ENCODE data around the gene PLAU. TPM values are rescaled to one million over a fixed set of nuclear protein-coding genes. Genes with fewer than 3 reads are reported as not detected.

PLAU gene
- total and polyA plus RNA-seq, 2 donors: 3.8 to 20.3 TPM

- peak in 7 of 9 donors; percentile 44 to 88 (median 73) for DNase-seq (ENCODE audit: low read depth in 6 of 9, low spot score in 9 of 9)
Measured at GRCh38 chr10:73874267-73875138, 36.4 kb upstream of the PLAU start, which contains the start of gene CAMK2G. Gene CAMK2G (minus strand): TSS chr10:73874555. CDS start chr10:73874461, 94 bp downstream.

GRCh38 chr10:73875139-73875475, 35.8 kb upstream of the PLAU start:
- Histone ChIP-seq H3K36me3 (ENCODE audit: control insufficient read depth in 2 of 2, insufficient read depth in 2 of 2, low read length in 1 of 2) (peaks cover 15 to 23% of the 10 kb centered on the region in 2 donors), H3K4me3 (ENCODE audit: low read length in 2 of 2) (peak overlapping the region; percentile 57 to 85), H3K27ac (ENCODE audit: low read depth in 1 of 2, low read length in 1 of 2) (peak overlapping the region in 1 of 2 donors; percentile 66), H3K27me3 (ENCODE audit: control insufficient read depth in 2 of 2, insufficient read depth in 1 of 2, low read length in 1 of 2) (peaks cover 0 to 2% of the 10 kb centered on the region in 2 donors), H3K4me1 (ENCODE audit: control insufficient read depth in 2 of 2, insufficient read depth in 2 of 2, low read length in 2 of 2) (peaks cover 11 to 34% of the 10 kb centered on the region in 2 donors), H3K9me3 (ENCODE audit: control insufficient read depth in 2 of 2, insufficient read depth in 1 of 2, low read length in 1 of 2) (no peaks in the 10 kb centered on the region)
- peak in 3 of 9 donors; percentile 43 to 70 (median 54) for DNase-seq (ENCODE audit: low read depth in 6 of 9, low spot score in 9 of 9)
- WGBS: 31% methylated on average over 3 of the region's 3 CpGs

More at GRCh38 chr10:73874267-73875138, 36.4 kb upstream of the PLAU start, which contains the start of gene CAMK2G:
- H3K36me3 ChIP-seq (ENCODE audit: control insufficient read depth in 2 of 2, insufficient read depth in 2 of 2, low read length in 1 of 2): peaks cover 15 to 29% of the 10 kb centered on the region in 2 donors
- H3K4me1 ChIP-seq (ENCODE audit: control insufficient read depth in 2 of 2, insufficient read depth in 2 of 2, low read length in 2 of 2): peaks cover 11 to 27% of the 10 kb centered on the region in 2 donors
- peaks cover 0 to 2% of the 10 kb centered on the region in 2 donors for H3K27me3 ChIP-seq (ENCODE audit: control insufficient read depth in 2 of 2, insufficient read depth in 1 of 2, low read length in 1 of 2)
- peak within 1 kb of the TSS; percentile 66 to 71 for H3K27ac ChIP-seq (ENCODE audit: low read depth in 1 of 2, low read length in 1 of 2)
- 3% methylated on average over 95 of the region's 95 CpGs for WGBS
- H3K4me3 ChIP-seq (ENCODE audit: low read length in 2 of 2): peak within 1 kb of the TSS; percentile 57 to 85
- H3K9me3 ChIP-seq (ENCODE audit: control insufficient read depth in 2 of 2, insufficient read depth in 1 of 2, low read length in 1 of 2): no peaks in the 10 kb centered on the region

- Histone ChIP-seq H3K36me3 (ENCODE audit: control insufficient read depth in 2 of 2, insufficient read depth in 2 of 2, low read length in 1 of 2) (peaks cover 6 to 13% of the 10 kb centered on the region in 2 donors), H3K4me3 (ENCODE audit: low read length in 2 of 2) (no peak overlapping the region), H3K4me1 (ENCODE audit: control insufficient read depth in 2 of 2, insufficient read depth in 2 of 2, low read length in 2 of 2) (peaks cover 11 to 35% of the 10 kb centered on the region in 2 donors), H3K9me3 (ENCODE audit: control insufficient read depth in 2 of 2, insufficient read depth in 1 of 2, low read length in 1 of 2) (no peaks in the 10 kb centered on the region), H3K27me3 (ENCODE audit: control insufficient read depth in 2 of 2, insufficient read depth in 1 of 2, low read length in 1 of 2) (peaks cover 0 to 2% of the 10 kb centered on the region in 2 donors), H3K27ac (ENCODE audit: low read depth in 1 of 2, low read length in 1 of 2) (no peak overlapping the region)
- WGBS: 92% methylated on average over 4 of the region's 4 CpGs
- no peak for DNase-seq (ENCODE audit: low read depth in 6 of 9, low spot score in 9 of 9)
Measured at GRCh38 chr10:73876157-73876556, 34.8 kb upstream of the PLAU start.

GRCh38 chr10:73876566-73876965, 34.4 kb upstream of the PLAU start:
- Histone ChIP-seq H3K4me1 (ENCODE audit: control insufficient read depth in 2 of 2, insufficient read depth in 2 of 2, low read length in 2 of 2) (peaks cover 11 to 35% of the 10 kb centered on the region in 2 donors), H3K27ac (ENCODE audit: low read depth in 1 of 2, low read length in 1 of 2) (no peak overlapping the region), H3K36me3 (ENCODE audit: control insufficient read depth in 2 of 2, insufficient read depth in 2 of 2, low read length in 1 of 2) (peaks cover 3 to 9% of the 10 kb centered on the region in 2 donors), H3K4me3 (ENCODE audit: low read length in 2 of 2) (no peak overlapping the region), H3K27me3 (ENCODE audit: control insufficient read depth in 2 of 2, insufficient read depth in 1 of 2, low read length in 1 of 2) (peaks cover 0 to 2% of the 10 kb centered on the region in 2 donors), H3K9me3 (ENCODE audit: control insufficient read depth in 2 of 2, insufficient read depth in 1 of 2, low read length in 1 of 2) (no peaks in the 10 kb centered on the region)
- no peak for DNase-seq (ENCODE audit: low read depth in 6 of 9, low spot score in 9 of 9)

GRCh38 chr10:73876971-73877370, 34.0 kb upstream of the PLAU start:
- H3K27me3 ChIP-seq (ENCODE audit: control insufficient read depth in 2 of 2, insufficient read depth in 1 of 2, low read length in 1 of 2): peaks cover 0 to 2% of the 10 kb centered on the region in 2 donors
- WGBS: 97% methylated on average over 4 of the region's 4 CpGs
- no peak overlapping the region for H3K4me3 ChIP-seq (ENCODE audit: low read length in 2 of 2)
- H3K9me3 ChIP-seq (ENCODE audit: control insufficient read depth in 2 of 2, insufficient read depth in 1 of 2, low read length in 1 of 2): no peaks in the 10 kb centered on the region
- no peak for DNase-seq (ENCODE audit: low read depth in 6 of 9, low spot score in 9 of 9)
- H3K4me1 ChIP-seq (ENCODE audit: control insufficient read depth in 2 of 2, insufficient read depth in 2 of 2, low read length in 2 of 2): peaks cover 11 to 35% of the 10 kb centered on the region in 2 donors
- peaks cover 3 to 5% of the 10 kb centered on the region in 2 donors for H3K36me3 ChIP-seq (ENCODE audit: control insufficient read depth in 2 of 2, insufficient read depth in 2 of 2, low read length in 1 of 2)
- H3K27ac ChIP-seq (ENCODE audit: low read depth in 1 of 2, low read length in 1 of 2): no peak overlapping the region

- no peaks in the 10 kb centered on the region for H3K9me3 ChIP-seq (ENCODE audit: control insufficient read depth in 2 of 2, insufficient read depth in 1 of 2, low read length in 1 of 2)
- H3K27me3 ChIP-seq (ENCODE audit: control insufficient read depth in 2 of 2, insufficient read depth in 1 of 2, low read length in 1 of 2): peaks cover 0 to 2% of the 10 kb centered on the region in 2 donors
- no peak overlapping the region for H3K4me3 ChIP-seq (ENCODE audit: low read length in 2 of 2)
- H3K36me3 ChIP-seq (ENCODE audit: control insufficient read depth in 2 of 2, insufficient read depth in 2 of 2, low read length in 1 of 2): no peaks in the 10 kb centered on the region
- WGBS: 92% methylated on average over 9 of the region's 9 CpGs
- no peak for DNase-seq (ENCODE audit: low read depth in 6 of 9, low spot score in 9 of 9)
- peaks cover 11 to 35% of the 10 kb centered on the region in 2 donors for H3K4me1 ChIP-seq (ENCODE audit: control insufficient read depth in 2 of 2, insufficient read depth in 2 of 2, low read length in 2 of 2)
- H3K27ac ChIP-seq (ENCODE audit: low read depth in 1 of 2, low read length in 1 of 2): no peak overlapping the region
Measured at GRCh38 chr10:73877533-73878160, 33.3 kb upstream of the PLAU start.

- H3K27ac ChIP-seq (ENCODE audit: low read depth in 1 of 2, low read length in 1 of 2): no peak overlapping the region
- no peak for DNase-seq (ENCODE audit: low read depth in 6 of 9, low spot score in 9 of 9)
- 96% methylated on average over 1 of the region's 1 CpG for WGBS
- no peaks in the 10 kb centered on the region for H3K9me3 ChIP-seq (ENCODE audit: control insufficient read depth in 2 of 2, insufficient read depth in 1 of 2, low read length in 1 of 2)
- H3K4me1 ChIP-seq (ENCODE audit: control insufficient read depth in 2 of 2, insufficient read depth in 2 of 2, low read length in 2 of 2): peaks cover 6 to 29% of the 10 kb centered on the region in 2 donors
- H3K4me3 ChIP-seq (ENCODE audit: low read length in 2 of 2): no peak overlapping the region
- H3K36me3 ChIP-seq (ENCODE audit: control insufficient read depth in 2 of 2, insufficient read depth in 2 of 2, low read length in 1 of 2): no peaks in the 10 kb centered on the region
- H3K27me3 ChIP-seq (ENCODE audit: control insufficient read depth in 2 of 2, insufficient read depth in 1 of 2, low read length in 1 of 2): peaks cover 0 to 2% of the 10 kb centered on the region in 2 donors
Measured at GRCh38 chr10:73878365-73878764, 32.6 kb upstream of the PLAU start.

- Histone ChIP-seq H3K4me3 (ENCODE audit: low read length in 2 of 2) (no peak overlapping the region), H3K27me3 (ENCODE audit: control insufficient read depth in 2 of 2, insufficient read depth in 1 of 2, low read length in 1 of 2) (peaks cover 0 to 2% of the 10 kb centered on the region in 2 donors), H3K9me3 (ENCODE audit: control insufficient read depth in 2 of 2, insufficient read depth in 1 of 2, low read length in 1 of 2) (no peaks in the 10 kb centered on the region), H3K27ac (ENCODE audit: low read depth in 1 of 2, low read length in 1 of 2) (peak overlapping the region in 1 of 2 donors; percentile 20), H3K4me1 (ENCODE audit: control insufficient read depth in 2 of 2, insufficient read depth in 2 of 2, low read length in 2 of 2) (peaks cover 6 to 28% of the 10 kb centered on the region in 2 donors), H3K36me3 (ENCODE audit: control insufficient read depth in 2 of 2, insufficient read depth in 2 of 2, low read length in 1 of 2) (no peaks in the 10 kb centered on the region)
- DNase-seq (ENCODE audit: low read depth in 6 of 9, low spot score in 9 of 9): peak; percentile 80 to 96 (median 91)
- WGBS: 17% methylated on average over 14 of the region's 14 CpGs
Measured at GRCh38 chr10:73879296-73880173, 31.4 kb upstream of the PLAU start.

Data from thymus (tissue), 11 donors.